H1 (cell line): Measurements from ENCODE around the gene BMPR1A. TPM values are rescaled to one million over a fixed set of nuclear protein-coding genes. Genes with fewer than 3 reads are reported as not detected.

Experiments
- CTCF ChIA-PET: fragments of 300-600 bp; sonication (Branson Sonifier 250); formaldehyde crosslinking; loops from one replicate; lab custom pipeline; 2021; ENCODE audit not compliant: partially characterized antibody; lab: Charles Lee
- POLR2A ChIA-PET: fragments of 300-600 bp; sonication (Branson Sonifier 250); formaldehyde crosslinking; loops from one replicate; lab custom pipeline; 2021; ENCODE audit warnings: inconsistent platforms; ENCODE audit not compliant: partially characterized antibody; lab: Charles Lee
- DNase-seq, 2 experiments: peaks; one replicate each; pipeline versions ENCODE4 v3.0.0 to v3.0.0-alpha.2; 2010 to 2022; ENCODE audit warnings: low spot score in 2 of 2, low read depth in 1 of 2, mixed read lengths in 1 of 2
- FAIRE-seq: peaks from 2 replicates; lab custom pipeline; 2011; peaks lifted over from hg19 to GRCh38; lab: Jason Lieb, UNC
- H2AFZ ChIP-seq: 2 replicates; pipeline ENCODE4 v1.8.1; 2012; ENCODE audit warnings: low read length, inconsistent platforms
- H2AK5ac ChIP-seq: 2 replicates; pipeline ENCODE4 v1.6.1; 2013; ENCODE audit warnings: low read depth, low read length
- H2BK120ac ChIP-seq: replicated peaks from 2 replicates; pipeline ENCODE3; 2013; ENCODE audit warnings: low read depth, low read length, inconsistent platforms
- H2BK12ac ChIP-seq: 2 replicates; pipeline ENCODE4 v1.6.1; 2013; ENCODE audit warnings: low read depth, low read length
- H2BK15ac ChIP-seq: 2 replicates; pipeline ENCODE4 v1.6.1; 2013; ENCODE audit warnings: low read length
- H2BK20ac ChIP-seq: 2 replicates; pipeline ENCODE4 v1.6.1; 2013; ENCODE audit warnings: low read length
- H2BK5ac ChIP-seq: 2 replicates; pipeline ENCODE4 v1.6.1; 2013; ENCODE audit warnings: low read depth, low read length
- H3K14ac ChIP-seq: 2 replicates; pipeline ENCODE4 v1.6.1; 2013; ENCODE audit warnings: inconsistent platforms; ENCODE audit not compliant: insufficient read length
- H3K18ac ChIP-seq: 2 replicates; pipeline ENCODE4 v1.6.1; 2013; ENCODE audit warnings: low read length; ENCODE audit errors: extremely low read depth
- H3K23ac ChIP-seq: 2 replicates; pipeline ENCODE4 v1.6.1; 2013; ENCODE audit warnings: inconsistent platforms; ENCODE audit not compliant: insufficient read length
- H3K23me2 ChIP-seq: 2 replicates; pipeline ENCODE4 v1.6.1; 2013; ENCODE audit warnings: low read depth, low read length
- H3K27ac ChIP-seq: 2 replicates; pipeline ENCODE4 v1.6.1; 2011; ENCODE audit warnings: low read depth, low read length, inconsistent platforms
- H3K27me3 ChIP-seq, 4 experiments: replicated peaks in 1 of 4; 1 replicate in 1 of 4; 2 replicates in 3 of 4; pipeline versions ENCODE4 v1.6.1 to v1.8.1; 2011 to 2013; ENCODE audit warnings: low read length in 3 of 4, mild to moderate bottlenecking in 3 of 4, inconsistent platforms in 2 of 4, mixed read lengths in 2 of 4, moderate library complexity in 1 of 4; ENCODE audit not compliant: control insufficient read depth in 3 of 4, insufficient read depth in 3 of 4; ENCODE audit errors: extremely low read depth in 1 of 4
- H3K36me3 ChIP-seq, 4 experiments: 2 replicates each; pipeline versions ENCODE4 v1.6.1 to v1.8.1; 2011 to 2013; ENCODE audit warnings: mild to moderate bottlenecking in 4 of 4, low read length in 3 of 4, moderate library complexity in 2 of 4, control low read depth in 1 of 4, inconsistent platforms in 1 of 4; ENCODE audit not compliant: insufficient read depth in 4 of 4, control insufficient read depth in 2 of 4
- H3K4ac ChIP-seq: replicated peaks from 2 replicates; pipeline ENCODE3; 2013; ENCODE audit warnings: low read length, low read depth, mixed read lengths, inconsistent platforms; ENCODE audit not compliant: insufficient read length
- H3K4me1 ChIP-seq, 4 experiments: replicated peaks in 1 of 4; 1 replicate in 1 of 4; 2 replicates in 3 of 4; pipeline versions ENCODE4 v1.6.1 to v1.8.1; 2011 to 2013; ENCODE audit warnings: low read length in 3 of 4, inconsistent platforms in 2 of 4, mixed read lengths in 1 of 4; ENCODE audit not compliant: insufficient read depth in 4 of 4, control insufficient read depth in 3 of 4
- H3K4me2 ChIP-seq, 2 experiments: 2 replicates each; pipeline versions ENCODE4 v1.6.1 to v1.8.1; 2011 to 2013; ENCODE audit warnings: low read depth in 2 of 2, low read length in 2 of 2, control low read depth in 1 of 2, inconsistent platforms in 1 of 2, mild to moderate bottlenecking in 1 of 2; ENCODE audit not compliant: insufficient read depth in 1 of 2
- H3K4me3 ChIP-seq, 4 experiments: fragments of 200-600, 300-600 bp in 1 of 4; sonication (generic), shearing (Covaris generic), sonication (Bioruptor Twin) in 1 of 4; 2 replicates each; pipeline versions ENCODE4 v1.5.1 to v1.8.1; 2011 to 2016; ENCODE audit warnings: low read length in 4 of 4, low read depth in 3 of 4, control low read depth in 2 of 4, inconsistent platforms in 2 of 4, mild to moderate bottlenecking in 2 of 4, mixed read lengths in 1 of 4, moderate library complexity in 1 of 4; ENCODE audit not compliant: insufficient read depth in 2 of 4; ENCODE audit errors: extremely low read depth in 1 of 4
- H3K56ac ChIP-seq: replicated peaks from 2 replicates; pipeline ENCODE3; 2013; ENCODE audit warnings: low read depth, mild to moderate bottlenecking, mixed read lengths, low read length, inconsistent platforms; ENCODE audit not compliant: insufficient read length
- H3K79me1 ChIP-seq: 2 replicates; pipeline ENCODE4 v1.6.1; 2013; ENCODE audit warnings: low read depth, low read length, control low read depth
- H3K79me2 ChIP-seq, 2 experiments: 2 replicates each; pipeline versions ENCODE4 v1.6.1 to v1.8.1; 2012 to 2013; ENCODE audit warnings: low read length in 2 of 2, mild to moderate bottlenecking in 2 of 2, inconsistent platforms in 1 of 2; ENCODE audit not compliant: insufficient read depth in 2 of 2, control insufficient read depth in 1 of 2
- H3K9ac ChIP-seq, 4 experiments: replicated peaks in 1 of 4; 1 replicate in 1 of 4; 2 replicates in 3 of 4; pipeline versions ENCODE4 v1.6.1 to v1.8.1; 2011 to 2013; ENCODE audit warnings: low read depth in 3 of 4, low read length in 3 of 4, control low read depth in 2 of 4, mild to moderate bottlenecking in 2 of 4, moderate library complexity in 2 of 4, inconsistent platforms in 1 of 4; ENCODE audit errors: extremely low read depth in 1 of 4
- H3K9me3 ChIP-seq, 2 experiments: 2 replicates each; pipeline versions ENCODE4 v1.6.1 to v1.8.1; 2012 to 2013; ENCODE audit warnings: mild to moderate bottlenecking in 2 of 2, moderate library complexity in 2 of 2, control low read depth in 1 of 2, inconsistent platforms in 1 of 2, low read depth in 1 of 2, low read length in 1 of 2, mixed read lengths in 1 of 2; ENCODE audit not compliant: insufficient read depth in 2 of 2
- H4K20me1 ChIP-seq, 2 experiments: replicated peaks in 1 of 2; 2 replicates each; pipeline versions ENCODE3 to v1.8.1; 2011 to 2013; ENCODE audit warnings: inconsistent platforms in 2 of 2, low read length in 2 of 2, mild to moderate bottlenecking in 1 of 2; ENCODE audit not compliant: insufficient read depth in 2 of 2, control insufficient read depth in 1 of 2
- H4K5ac ChIP-seq: 2 replicates; pipeline ENCODE4 v1.6.1; 2013; ENCODE audit warnings: low read length, low read depth, mixed read lengths, inconsistent platforms; ENCODE audit not compliant: insufficient read length
- H4K8ac ChIP-seq: 2 replicates; pipeline ENCODE4 v1.8.0; 2013; ENCODE audit warnings: mild to moderate bottlenecking, moderate library complexity, low read length, inconsistent platforms; ENCODE audit not compliant: insufficient read depth; ENCODE audit errors: extremely low read depth
- H4K91ac ChIP-seq: replicated peaks from 2 replicates; pipeline ENCODE3; 2013; ENCODE audit warnings: low read length, mixed read lengths, inconsistent platforms; ENCODE audit not compliant: insufficient read length
- ASH2L ChIP-seq: fragments of 200-600, 300-600 bp; sonication (generic); IDR thresholded peaks from one replicate; pipeline ENCODE4 v1.7.1; 2017; ENCODE audit warnings: low read length
- KDM4A ChIP-seq: IDR thresholded peaks from one replicate; pipeline ENCODE4 v1.7.1; 2012; ENCODE audit warnings: low read depth, mild to moderate bottlenecking, moderate library complexity, low read length, inconsistent platforms; ENCODE audit not compliant: severe bottlenecking
- PHF8 ChIP-seq: fragments of 200-600 bp; sonication (generic); conservative IDR thresholded peaks from 2 replicates; pipeline ENCODE4 v1.7.1; 2012; ENCODE audit warnings: low read depth, mild to moderate bottlenecking, inconsistent platforms, low read length, moderate library complexity
- POLR2A ChIP-seq, 2 experiments: IDR thresholded peaks; 1 replicate in 1 of 2; 2 replicates in 1 of 2; pipeline ENCODE4 v1.6.1; 2011; ENCODE audit warnings: low read depth in 2 of 2, low read length in 2 of 2, mild to moderate bottlenecking in 2 of 2; ENCODE audit errors: control extremely low read depth in 1 of 2
- POLR2AphosphoS5 ChIP-seq: IDR thresholded peaks from 2 replicates; pipeline ENCODE4 v1.6.1; 2011; ENCODE audit warnings: low read depth, low read length
- POU5F1 ChIP-seq: IDR thresholded peaks from 2 replicates; pipeline ENCODE4 v1.6.1; 2011; ENCODE audit warnings: low read depth, mild to moderate bottlenecking, low read length, moderate library complexity
- RBBP5 ChIP-seq: IDR thresholded peaks from 2 replicates; pipeline ENCODE4 v1.7.1; 2012; ENCODE audit warnings: low read depth, mild to moderate bottlenecking, inconsistent platforms, low read length, moderate library complexity, borderline replicate concordance
- ZNF274 ChIP-seq: IDR thresholded peaks from 2 replicates; pipeline ENCODE4 v1.7.0; 2012; ENCODE audit warnings: low read length, borderline replicate concordance; ENCODE audit errors: extremely low read depth
- WGBS, 2 experiments: shearing (Covaris generic) in 1 of 2; methylation state at CpG; one replicate each; pipeline versions ENCODE4 v1.1.6 to v1.1.7; 2013 to 2015; ENCODE audit warnings: low lambda C conversion rate in 2 of 2, mixed read lengths in 2 of 2, inconsistent platforms in 1 of 2, low coverage in 1 of 2, missing lambda C conversion rate in 1 of 2; ENCODE audit not compliant: insufficient replicate concordance in 2 of 2, insufficient coverage in 1 of 2, insufficient read length in 1 of 2; ENCODE audit errors: extremely low coverage in 1 of 2, missing lambda C conversion rate in 1 of 2; 5-methylcytosine and 5-hydroxymethylcytosine counted together
- long read RNA-seq, 2 experiments: library from RNA in 1 of 2; library from capped mRNA in 1 of 2; stranded (forward); transcript quantifications; one replicate each; pipeline ENCODE4 v2.0.0, GENCODE V29; 2021; ENCODE audit warnings: inconsistent platforms in 1 of 2
- polyA minus RNA-seq, 3 experiments: library from RNA; depleted of rRNA, polyadenylated mRNA; stranded (reverse); fragments of >200 nt; gene quantifications; 1 replicate in 2 of 3; 2 replicates in 1 of 3; pipeline ENCODE4 v1.2.3, GENCODE V29; 2011
- polyA plus RNA-seq, 7 experiments: library from polyadenylated mRNA; depleted of rRNA in 3 of 7; stranded (reverse) in 5 of 7; unstranded in 2 of 7; fragments of >200 nt in 5 of 7; fragments of 200-250 nt in 2 of 7; gene quantifications; 1 replicate in 5 of 7; 2 replicates in 1 of 7; 4 replicates in 1 of 7; pipeline versions ENCODE4 v1.2.1 to v1.2.3, GENCODE V29; 2011 to 2013; ENCODE audit warnings: missing spikeins in 2 of 7, mixed read lengths in 2 of 7
- total RNA-seq: library from RNA; stranded (reverse); fragmentation: NEBNext Ultra II Directional; extraction: Animal tissue kit (Norgen Biotek cat#: 25700); gene quantifications from 2 replicates; pipeline ENCODE4 v1.2.1, GENCODE V29; 2021
- TF ChIP-seq, protein P1 (sequence below): IDR thresholded peaks from 2 replicates; pipeline ENCODE4 v1.6.1; 2012; ENCODE audit warnings: inconsistent platforms

The BMPR1A gene
- total RNA-seq (120 and 129 TPM in 2 replicates), polyA plus RNA-seq (2011; rRNA removed) (19.0 and 34.4 TPM in 2 replicates), polyA minus RNA-seq (2011; rRNA and poly(A)+ RNA removed) (99.8 and 152 TPM in 2 replicates)
- 41.1 TPM for polyA plus RNA-seq (2011; cell fraction: cytosol; rRNA removed)
- 13.5 TPM for polyA plus RNA-seq (2011; cell fraction: nucleus; rRNA removed)
- polyA plus RNA-seq (2012, experiment 1 of 2): 40.9 to 73.5 TPM (median 51.4 TPM) in 4 replicates
- 3.5 TPM for polyA plus RNA-seq (2012, experiment 2 of 2)
- polyA plus RNA-seq (2013, experiment 1 of 2): 67.6 TPM
- 82.8 TPM for polyA plus RNA-seq (2013, experiment 2 of 2)
- polyA minus RNA-seq (2011; cell fraction: cytosol; rRNA and poly(A)+ RNA removed): 45.4 TPM
- polyA minus RNA-seq (2011; cell fraction: nucleus; rRNA and poly(A)+ RNA removed): 52.9 TPM
- long read RNA-seq, experiment 1, full-length matches to known transcripts: 13 of 52 reads
- long read RNA-seq, experiment 1, partial matches to known transcripts: 25 of 52 reads
- long read RNA-seq, experiment 1, other reads (novel, unspliced or antisense): 14 of 52 reads
- long read RNA-seq, experiment 2, partial matches to known transcripts: 15 of 32 reads
- long read RNA-seq, experiment 2, other reads (novel, unspliced or antisense): 17 of 32 reads

DNA sequence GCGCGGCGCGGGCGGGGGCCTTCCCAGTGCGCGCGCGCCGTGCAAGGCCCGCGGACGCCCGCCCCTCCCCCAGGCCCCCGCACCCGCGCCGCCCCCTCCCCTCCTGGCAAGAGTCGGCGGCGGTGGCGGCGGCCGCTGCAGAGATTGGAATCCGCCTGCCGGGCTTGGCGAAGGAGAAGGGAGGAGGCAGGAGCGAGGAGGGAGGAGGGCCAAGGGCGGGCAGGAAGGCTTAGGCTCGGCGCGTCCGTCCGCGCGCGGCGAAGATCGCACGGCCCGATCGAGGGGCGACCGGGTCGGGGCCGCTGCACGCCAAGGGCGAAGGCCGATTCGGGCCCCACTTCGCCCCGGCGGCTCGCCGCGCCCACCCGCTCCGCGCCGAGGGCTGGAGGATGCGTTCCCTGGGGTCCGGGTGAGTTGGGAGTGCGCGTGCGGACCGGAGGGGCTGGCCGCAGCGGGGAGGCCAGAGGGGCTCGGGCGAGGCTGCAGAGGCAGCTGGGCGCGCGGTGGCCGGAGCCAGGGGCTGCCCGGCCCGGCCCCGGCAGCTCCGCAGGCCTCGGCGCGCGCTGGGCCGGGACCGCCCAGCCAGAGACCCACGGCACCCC lies at the start of gene BMPR1A:
BMPR1A (plus strand) TSS at position 109 of the 602 bp plus-strand sequence. CDS start 119,400 bp downstream, outside the sequence.
- no peak within 1 kb of the TSS for H2BK20ac ChIP-seq
- H3K79me1 ChIP-seq: 0 out of 2 replicates have a peak, but pooled peaks cover 6% of the 10 kb centered on the region
- peak within 1 kb of the TSS; percentile 84 for H3K56ac ChIP-seq
- H3K4ac ChIP-seq: peak within 1 kb of the TSS; percentile 97
- peak within 1 kb of the TSS; percentile 92 to 99 (median 95) for H3K9ac ChIP-seq
- no peaks in the 10 kb centered on the region for H3K27me3 ChIP-seq
- POLR2A ChIA-PET: interaction anchor here (0.6 to 6.1 kb wide), 30 partner anchors 9 to 336 kb away, joined by 3 to 54 read pairs (median 4); no protein-coding TSS in a partner anchor
- no peaks in the 10 kb centered on the region for H3K9me3 ChIP-seq
- peak within 1 kb of the TSS; percentile 88 for H3K27ac ChIP-seq
- 1% methylated on average over 39 of the region's 85 CpGs; no CpG with 5 or more reads in 1 of the 2 experiments for WGBS, 2 experiments
- H4K5ac ChIP-seq: peak within 1 kb of the TSS; percentile 89
- H4K91ac ChIP-seq: peak within 1 kb of the TSS; percentile 82
- CTCF ChIA-PET: interaction anchor here (1.5 to 3.5 kb wide), 4 partner anchors 13 to 142 kb away, joined by 3 to 11 read pairs (median 6); no protein-coding TSS in a partner anchor
- H2BK5ac ChIP-seq: peak within 1 kb of the TSS; percentile 82
- no peak for DNase-seq
- H2BK120ac ChIP-seq: peak within 1 kb of the TSS; percentile 5
- peak within 1 kb of the TSS; percentile 77 to 90 for H3K4me2 ChIP-seq
- peak within 1 kb of the TSS; percentile 78 for H3K18ac ChIP-seq
- H2BK12ac ChIP-seq: peak within 1 kb of the TSS; percentile 85
- H2BK15ac ChIP-seq: no peak within 1 kb of the TSS
- H2AFZ ChIP-seq: 0 out of 2 replicates have a peak within 1 kb of the TSS, but pooled peaks have one; percentile 5
- H3K4me1 ChIP-seq: peaks cover 3 to 18% (median 10%) of the 10 kb centered on the region in 4 experiments
- peak within 1 kb of the TSS; percentile 97 for H4K8ac ChIP-seq
- H3K79me2 ChIP-seq: peaks cover 37 to 76% of the 10 kb centered on the region in 2 experiments
- H3K36me3 ChIP-seq: no peaks in the 10 kb centered on the region
- H3K4me3 ChIP-seq: peak within 1 kb of the TSS; percentile 84 to 99 (median 92)
- FAIRE-seq: no peak
- H3K14ac ChIP-seq: no peak within 1 kb of the TSS
- H2AK5ac ChIP-seq: peak within 1 kb of the TSS; percentile 45; the same call in 1 of the 2 replicates
- H3K23ac ChIP-seq: no peak within 1 kb of the TSS
- H4K20me1 ChIP-seq: peaks cover 8 to 14% of the 10 kb centered on the region in 2 experiments
- peaks cover 5% of the 10 kb centered on the region; the same call in 1 of the 2 replicates for H3K23me2 ChIP-seq
- TF ChIP-seq PHF8: peak; percentile 44
- TF ChIP-seq ASH2L: peak; percentile 30
- TF ChIP-seq KDM4A: peak; percentile 22
- peak in 1 of 2 experiments; percentile 56; a peak in 1 of 3 replicates for TF ChIP-seq POLR2A (IDR thresholded peaks at IDR 0.05; ENCODE audit: control extremely low read depth in 1 of 2, low read depth in 2 of 2, low read length in 2 of 2)
- peak; percentile 29; the same call in 1 of the 2 replicates for TF ChIP-seq RBBP5
- TF ChIP-seq POU5F1: no peak
- TF ChIP-seq ZNF274: no peak
- TF ChIP-seq, protein P1, sequence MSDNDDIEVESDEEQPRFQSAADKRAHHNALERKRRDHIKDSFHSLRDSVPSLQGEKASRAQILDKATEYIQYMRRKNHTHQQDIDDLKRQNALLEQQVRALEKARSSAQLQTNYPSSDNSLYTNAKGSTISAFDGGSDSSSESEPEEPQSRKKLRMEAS: peak; percentile 17; the same call in 1 of the 2 replicates
- TF ChIP-seq POLR2AphosphoS5: peak; percentile 63
